Caki2 (cell line): Measurements from ENCODE around the gene COL20A1. TPM values are rescaled to one million over a fixed set of nuclear protein-coding genes. Genes with fewer than 3 reads are reported as not detected.
"Not testable (repeated sequence)": the region's sequence is repeated elsewhere in the genome, so short reads cannot be mapped to it uniquely, and the experiment has no call there.

Source experiments
- DNase-seq: peaks from one replicate; pipeline ENCODE4 v3.0.0-alpha.2; 2015; ENCODE audit warnings: low read depth
- in situ Hi-C: cut with HindIII; loops from 2 replicates; pipeline ENCODE4 v1.10.0; 2016; ENCODE audit warnings: low sequenced_read_pairs, low pct_unique_long_range_greater_than_20kb, mixed read lengths
- total RNA-seq: library from RNA; depleted of rRNA; stranded (reverse); fragments of >200 nt; shearing (Covaris generic); gene quantifications from 2 replicates; pipeline ENCODE4 v1.2.3, GENCODE V29; 2014; ENCODE audit warnings: low replicate concordance

Gene COL20A1
- total RNA-seq, 1 experiment from 2014 or later = 0.14 TPM

DNA sequence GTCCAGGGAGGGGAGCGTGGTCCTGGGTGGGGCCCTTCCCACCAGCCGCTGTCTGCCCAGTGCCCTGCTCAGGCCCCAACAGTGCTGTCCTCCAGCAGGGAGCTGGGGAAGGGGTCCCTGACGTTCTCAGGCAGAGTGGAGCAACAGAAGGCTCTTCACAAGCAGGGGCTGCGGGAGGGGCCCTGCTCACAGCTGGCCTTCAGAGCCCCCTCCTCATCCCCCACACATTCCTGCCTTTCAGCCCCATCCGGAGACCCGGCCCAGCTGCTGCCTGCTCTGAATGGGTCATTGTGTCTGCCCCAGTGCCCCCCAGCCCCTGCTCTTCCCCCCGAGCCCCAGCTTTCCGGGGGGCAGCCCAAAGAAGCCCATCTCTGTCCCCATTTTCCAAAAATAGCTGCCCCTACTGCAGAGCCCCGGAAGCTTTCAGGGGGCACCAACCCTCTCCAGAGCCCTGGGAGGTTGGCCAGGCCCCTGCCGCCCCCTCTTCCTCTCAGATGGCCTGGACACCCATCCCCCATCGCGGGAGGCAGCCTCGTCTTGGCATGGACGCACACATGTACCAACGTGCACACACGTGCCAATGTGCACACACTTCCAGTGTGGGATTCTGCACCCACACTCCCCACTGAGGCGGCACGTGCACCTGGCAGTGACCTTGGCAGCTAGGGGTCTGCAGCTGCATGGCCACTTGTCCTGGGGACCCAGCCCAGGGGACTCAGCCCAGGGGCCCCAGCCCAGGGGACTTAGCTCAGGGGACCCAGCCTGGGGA, 3.7 kb downstream of the COL20A1 start:
- DNase-seq = no peak
- in situ Hi-C loops = loop anchor here (25.0 kb wide), 2 partner anchors 91 to 291 kb away; no protein-coding TSS in a partner anchor

DNA sequence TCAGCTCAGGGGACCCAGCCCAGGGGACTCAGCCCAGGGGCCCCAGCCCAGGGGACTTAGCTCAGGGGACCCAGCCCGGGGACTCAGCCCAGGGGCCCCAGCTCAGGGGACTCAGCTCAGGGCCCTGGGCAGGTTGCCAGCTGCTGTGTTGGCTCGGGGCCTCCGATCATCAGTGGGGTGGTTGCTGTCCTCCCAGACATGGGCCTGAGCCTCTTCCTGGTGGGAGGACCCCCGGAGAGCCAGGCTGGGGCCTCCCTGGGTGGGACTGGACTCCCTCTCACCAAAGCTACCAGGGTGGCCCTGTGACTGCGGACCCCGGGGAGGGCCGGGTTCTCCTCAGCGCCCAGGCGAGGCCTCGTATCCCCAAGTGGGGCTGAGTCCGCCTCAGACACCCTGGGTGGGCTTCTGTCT, 4.4 kb downstream of the COL20A1 start:
- in situ Hi-C loops = loop anchor here (25.0 kb wide), 2 partner anchors 90 to 290 kb away; no protein-coding TSS in a partner anchor
- DNase-seq = no peak

DNA sequence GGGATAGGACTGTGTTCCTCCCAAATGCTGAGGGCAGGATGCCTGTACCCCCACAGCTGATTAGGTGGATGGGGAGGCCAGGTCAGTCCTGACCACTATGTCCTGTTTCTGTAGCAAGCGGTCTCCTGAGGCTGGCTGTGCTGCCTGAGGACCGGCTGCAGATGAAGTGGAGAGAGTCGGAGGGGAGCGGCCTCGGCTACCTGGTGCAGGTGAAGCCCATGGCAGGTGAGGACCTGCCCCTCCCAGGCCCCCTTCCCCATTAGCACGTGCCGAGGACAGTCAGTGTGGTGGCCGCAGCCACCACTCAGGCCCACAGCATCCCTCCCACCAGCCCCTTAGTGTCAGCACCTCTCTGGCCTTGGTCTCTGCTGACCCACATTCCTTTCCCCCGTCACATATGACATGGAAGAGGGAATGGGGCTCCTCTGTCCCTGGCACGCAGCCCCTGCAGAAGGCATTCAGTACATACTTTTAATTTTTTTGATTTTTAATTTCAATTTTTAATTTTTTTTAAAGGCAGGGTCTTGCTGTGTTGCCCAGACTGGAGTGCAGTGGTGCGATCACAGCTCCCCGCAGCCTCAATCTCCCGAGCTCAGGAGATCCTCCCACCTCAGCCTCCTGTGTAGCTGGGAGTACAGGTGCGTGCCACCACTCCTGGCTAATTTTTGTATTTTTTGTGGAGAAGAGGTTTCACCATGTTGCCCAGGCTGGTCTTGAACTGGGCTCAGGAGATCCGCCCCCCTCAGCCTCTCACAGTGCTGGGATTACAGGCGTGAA, 5.0 kb downstream of the COL20A1 start:
- in situ Hi-C loops = loop anchor here (25.0 kb wide), 2 partner anchors 89 to 289 kb away; no protein-coding TSS in a partner anchor

DNA sequence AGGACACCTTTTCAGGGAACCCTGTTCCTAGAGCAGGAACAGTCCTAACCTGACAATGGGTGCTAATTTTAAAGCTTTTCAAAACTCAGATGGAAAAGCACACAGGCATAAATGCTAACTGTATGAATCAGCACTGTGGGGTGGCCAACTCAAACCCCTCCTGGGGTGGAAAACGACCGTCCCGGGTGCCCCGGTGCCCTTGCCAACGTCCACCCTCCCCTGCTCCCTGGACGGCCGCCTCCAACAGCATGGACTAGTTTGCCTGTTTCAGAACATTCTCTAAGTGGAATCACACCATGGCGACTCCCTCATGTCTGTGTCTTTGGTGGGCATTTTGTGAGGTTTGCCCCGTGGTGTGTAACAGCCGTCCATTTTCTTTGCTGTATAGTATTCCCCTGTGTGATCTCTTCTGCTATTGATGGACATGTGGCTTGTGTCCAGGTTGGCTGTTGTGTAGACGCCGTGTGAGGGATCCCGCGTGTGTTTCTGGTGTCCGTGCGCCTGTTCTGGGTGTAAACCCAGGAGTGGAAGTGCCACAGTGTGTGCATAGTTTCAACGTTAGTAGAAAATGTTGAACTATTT, 5.8 kb downstream of the COL20A1 start:
- no peak for DNase-seq
- in situ Hi-C loops = loop anchor here (25.0 kb wide), 2 partner anchors 88 to 288 kb away; no protein-coding TSS in a partner anchor

More for the DNA sequence above, 5.0 kb downstream of the COL20A1 start:
- no peak for DNase-seq

DNA sequence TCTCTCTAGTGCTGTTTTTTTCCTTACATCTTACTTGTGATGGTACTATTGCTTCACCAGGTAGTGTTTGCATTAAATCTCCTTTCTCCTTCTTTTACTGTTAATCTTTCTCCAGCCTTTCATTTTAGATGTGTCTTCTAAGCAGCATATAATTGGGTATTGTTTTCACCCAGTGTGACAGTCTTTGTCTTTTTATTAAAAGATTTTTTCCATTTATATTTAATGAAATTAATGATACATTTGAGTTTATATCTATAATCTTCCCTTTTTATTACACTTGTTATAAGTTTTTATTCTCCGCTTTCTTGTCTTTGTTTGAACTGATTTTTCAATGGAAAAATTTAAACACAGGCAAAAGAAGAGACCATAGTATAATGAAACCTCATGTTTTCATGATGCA, 8.7 kb downstream of the COL20A1 start:
- no peak for DNase-seq

DNA sequence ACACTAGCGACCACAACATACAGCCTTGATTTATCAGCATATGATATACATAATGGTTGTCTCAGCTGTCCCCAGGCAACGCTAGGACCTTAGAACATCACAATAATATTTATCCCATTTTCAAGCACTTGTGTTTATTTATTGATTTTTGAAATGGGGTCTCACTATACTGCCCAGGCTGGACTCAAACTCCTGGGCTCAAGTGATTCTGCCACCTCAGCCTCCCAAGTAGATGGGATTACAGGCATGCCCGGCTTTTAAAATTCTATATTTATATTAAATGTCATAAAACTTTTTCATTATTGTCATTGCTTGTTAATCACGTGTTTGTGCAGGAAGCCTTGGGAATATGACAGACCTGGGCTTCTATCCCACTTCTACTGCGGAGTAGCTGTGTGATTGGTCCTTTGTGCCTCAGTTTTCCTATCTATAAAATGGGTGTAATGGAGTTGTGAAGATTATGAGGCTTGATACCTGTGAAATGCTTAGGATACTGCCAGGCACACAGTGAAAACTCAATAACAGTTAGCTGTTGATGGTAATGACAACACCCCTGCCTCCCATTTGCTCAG, 10.2 kb downstream of the COL20A1 start:
- in situ Hi-C loops = no loop called here

More for the DNA sequence above, 8.7 kb downstream of the COL20A1 start:
- in situ Hi-C loops = no loop called here

DNA sequence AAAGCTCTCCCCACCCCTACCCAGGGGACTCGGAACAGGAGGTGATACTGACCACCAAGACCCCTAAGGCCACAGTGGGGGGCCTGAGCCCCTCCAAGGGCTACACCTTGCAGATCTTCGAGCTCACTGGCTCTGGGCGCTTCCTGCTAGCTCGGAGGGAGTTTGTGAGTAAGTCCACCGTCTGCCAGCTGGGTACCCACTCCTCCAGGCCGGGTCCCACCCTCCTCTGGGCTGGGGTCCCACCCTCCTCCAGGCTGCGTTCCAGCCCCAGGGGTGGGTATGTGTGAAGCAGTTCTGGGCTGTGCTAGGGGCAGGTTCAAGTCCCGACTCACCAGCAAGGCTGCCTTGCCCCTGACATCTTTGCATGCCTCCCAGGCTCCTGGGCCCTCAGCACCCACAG, 12.4 kb downstream of the COL20A1 start:
- in situ Hi-C loops = no loop called here
- no peak for DNase-seq

More for the DNA sequence above, 10.2 kb downstream of the COL20A1 start:
- no peak for DNase-seq

DNA sequence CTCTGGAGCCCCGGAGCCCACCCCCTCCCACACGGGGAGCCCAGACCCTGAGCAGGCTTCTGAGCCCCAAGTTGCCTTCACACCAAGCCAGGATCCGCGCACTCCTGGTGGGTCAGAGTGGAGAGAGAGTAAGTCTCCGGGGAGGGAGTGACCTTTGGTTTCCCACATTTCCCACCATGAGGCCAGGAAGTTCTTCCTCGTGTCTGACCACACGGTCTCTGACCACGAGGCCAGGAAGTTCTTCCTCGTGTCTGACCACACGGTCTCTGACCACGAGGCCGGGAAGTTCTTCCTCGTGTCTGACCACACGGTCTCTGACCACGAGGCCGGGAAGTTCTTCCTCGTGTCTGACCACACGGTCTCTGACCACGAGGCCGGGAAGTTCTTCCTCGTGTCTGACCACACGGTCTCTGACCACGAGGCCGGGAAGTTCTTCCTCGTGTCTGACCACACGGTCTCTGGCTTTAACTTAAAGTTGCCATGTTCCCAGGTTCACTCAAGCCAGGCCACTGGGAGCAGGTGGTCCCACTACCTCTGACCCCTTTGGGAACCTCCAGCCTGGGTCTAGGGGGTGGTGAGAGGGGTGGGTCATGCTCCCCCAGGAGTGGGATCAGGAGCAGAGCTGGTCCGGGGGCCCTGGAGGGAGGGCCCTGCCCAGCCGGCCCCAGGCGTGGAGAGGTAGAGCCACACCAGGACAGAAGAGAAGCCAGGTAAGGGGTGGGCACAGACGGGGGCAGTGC, 13.1 kb downstream of the COL20A1 start:
- in situ Hi-C loops, DNase-seq: not testable (repeated sequence)

DNA sequence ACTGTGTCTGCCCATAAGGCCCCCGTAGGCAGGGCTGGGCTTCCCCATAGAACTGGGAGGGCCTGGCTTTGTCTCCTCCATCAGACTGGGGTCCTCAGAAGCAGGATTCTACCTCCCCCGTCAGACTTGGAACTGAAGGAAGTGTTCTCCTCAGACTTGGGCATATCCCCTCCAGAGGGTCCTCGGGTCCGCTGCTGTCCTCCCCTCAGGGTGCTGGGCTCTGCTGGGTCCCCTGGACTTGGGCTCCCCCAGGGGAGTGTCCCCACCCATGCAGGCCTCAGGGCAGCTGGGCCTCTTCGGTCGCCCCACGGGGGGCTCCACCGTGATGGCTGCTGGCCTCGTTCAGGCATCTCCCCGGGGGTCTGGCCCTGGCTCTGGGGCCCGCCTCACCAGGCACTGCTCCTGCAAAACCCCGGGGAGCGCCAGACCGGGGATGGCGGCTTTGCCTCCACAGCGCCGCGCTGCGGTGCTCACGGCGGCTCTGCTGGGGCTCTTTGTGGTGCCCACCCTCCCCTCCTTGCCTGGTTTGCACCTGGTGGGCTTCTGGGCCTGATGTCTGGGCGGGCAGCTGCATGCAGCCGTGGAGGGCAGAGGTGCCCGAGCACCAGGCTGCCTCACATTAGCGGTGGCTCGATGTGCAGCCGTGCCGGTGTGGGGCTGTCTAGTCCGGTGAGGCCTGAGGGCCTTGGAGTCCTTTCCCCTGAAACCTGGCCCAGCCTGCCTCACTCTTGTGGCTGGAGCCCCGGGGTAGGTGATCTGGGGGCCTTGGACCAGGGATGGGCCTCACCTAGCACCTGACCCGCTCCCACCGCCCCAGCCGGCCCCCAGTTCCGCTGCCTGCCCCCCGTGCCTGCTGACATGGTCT, 13.9 kb downstream of the COL20A1 start:
- DNase-seq = no peak
- in situ Hi-C loops = no loop called here

DNA sequence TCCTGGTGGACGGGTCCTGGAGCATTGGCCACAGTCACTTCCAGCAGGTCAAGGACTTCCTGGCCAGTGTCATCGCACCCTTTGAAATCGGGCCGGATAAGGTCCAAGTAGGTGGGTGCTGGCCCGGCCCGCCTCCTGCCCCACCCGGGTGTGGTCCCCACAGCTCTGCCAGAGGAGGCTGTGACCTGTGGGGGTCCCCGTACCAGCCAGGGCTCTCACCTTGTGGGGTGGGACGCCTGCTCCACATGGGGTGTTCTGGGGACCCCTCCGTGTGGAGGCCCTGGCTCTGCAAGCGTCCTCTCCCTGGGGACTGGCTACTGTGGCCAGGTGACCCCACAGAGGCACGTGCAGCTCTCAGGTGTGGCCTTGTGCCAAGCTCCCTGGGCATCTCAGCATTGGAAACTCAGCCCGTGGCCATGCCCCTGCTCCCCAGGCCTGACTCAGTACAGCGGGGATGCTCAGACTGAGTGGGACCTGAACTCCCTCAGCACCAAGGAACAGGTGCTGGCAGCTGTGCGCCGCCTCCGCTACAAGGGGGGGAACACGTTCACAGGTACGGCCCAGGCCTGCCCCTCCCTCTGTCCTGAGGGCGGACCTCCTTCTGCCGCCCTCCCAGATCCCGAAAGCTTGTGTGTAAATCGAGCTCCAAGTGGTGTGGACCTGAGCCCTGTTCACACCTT, 14.7 kb downstream of the COL20A1 start:
- in situ Hi-C loops = no loop called here

DNA sequence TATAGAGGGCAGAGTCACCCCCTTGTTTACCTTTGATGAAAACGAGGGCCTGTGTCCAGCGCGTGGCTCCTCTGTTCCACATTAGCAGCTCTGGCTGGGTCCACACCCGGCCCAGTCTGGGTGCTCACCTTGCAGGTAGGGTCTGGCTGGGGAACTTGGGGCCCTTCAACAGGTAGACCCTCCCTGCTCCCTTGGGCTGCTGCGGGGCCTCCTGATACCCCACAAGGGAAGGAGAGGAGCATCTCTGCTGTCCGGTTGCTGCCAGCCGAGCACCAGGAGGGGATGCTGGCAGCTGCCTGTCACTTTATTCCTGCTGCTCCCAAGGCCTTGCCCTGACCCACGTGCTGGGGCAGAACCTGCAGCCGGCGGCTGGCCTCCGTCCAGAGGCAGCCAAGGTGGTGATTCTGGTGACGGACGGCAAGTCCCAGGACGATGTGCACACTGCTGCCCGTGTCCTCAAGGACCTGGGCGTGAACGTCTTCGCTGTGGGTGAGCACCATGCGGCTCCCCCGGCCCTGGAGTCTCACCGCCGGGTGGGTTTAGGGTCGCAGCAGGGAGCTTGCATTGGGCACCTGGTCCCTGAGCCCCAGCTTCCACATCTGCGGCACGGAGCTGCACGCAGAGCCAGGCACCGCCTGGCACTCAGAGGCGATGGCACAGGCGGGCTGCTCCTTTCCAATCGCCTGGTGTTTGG, 15.4 kb downstream of the COL20A1 start:
- in situ Hi-C loops = no loop called here
- no peak for DNase-seq

More for the DNA sequence above, 14.7 kb downstream of the COL20A1 start:
- no peak for DNase-seq

DNA sequence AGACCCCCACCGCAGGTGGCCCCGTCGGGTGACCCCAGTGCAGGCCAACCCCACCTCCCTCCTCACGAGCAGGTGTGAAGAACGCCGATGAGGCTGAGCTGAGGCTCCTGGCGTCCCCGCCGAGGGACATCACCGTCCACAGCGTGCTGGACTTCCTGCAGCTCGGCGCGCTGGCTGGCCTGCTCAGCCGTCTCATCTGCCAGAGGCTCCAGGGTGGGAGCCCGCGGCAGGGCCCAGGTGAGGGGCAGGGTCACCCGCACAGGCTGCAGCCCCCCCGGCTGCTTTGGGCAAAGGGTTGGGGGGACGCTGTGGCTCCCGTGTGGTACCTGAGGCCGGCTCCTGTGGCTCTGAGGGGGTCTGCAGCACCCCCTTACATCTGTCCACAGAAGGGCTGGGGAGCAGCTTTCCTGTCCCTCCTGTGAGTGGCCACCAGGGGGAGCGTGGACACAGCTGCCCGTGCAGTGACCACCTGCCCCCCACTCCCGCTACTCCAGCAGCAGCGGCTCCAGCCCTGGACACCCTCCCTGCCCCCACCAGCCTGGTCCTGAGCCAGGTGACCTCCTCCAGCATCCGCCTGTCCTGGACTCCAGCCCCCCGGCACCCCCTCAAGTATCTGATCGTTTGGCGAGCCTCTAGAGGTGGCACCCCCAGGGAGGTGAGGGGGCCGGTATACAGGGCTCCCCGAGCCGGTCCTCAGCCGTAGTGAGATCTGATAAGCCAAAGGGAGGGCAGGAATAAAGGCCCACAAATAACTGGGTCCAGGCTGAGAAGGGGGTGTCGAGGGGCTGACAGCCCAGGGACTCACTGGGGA, 16.5 kb downstream of the COL20A1 start:
- no peak for DNase-seq
- in situ Hi-C loops = no loop called here

DNA sequence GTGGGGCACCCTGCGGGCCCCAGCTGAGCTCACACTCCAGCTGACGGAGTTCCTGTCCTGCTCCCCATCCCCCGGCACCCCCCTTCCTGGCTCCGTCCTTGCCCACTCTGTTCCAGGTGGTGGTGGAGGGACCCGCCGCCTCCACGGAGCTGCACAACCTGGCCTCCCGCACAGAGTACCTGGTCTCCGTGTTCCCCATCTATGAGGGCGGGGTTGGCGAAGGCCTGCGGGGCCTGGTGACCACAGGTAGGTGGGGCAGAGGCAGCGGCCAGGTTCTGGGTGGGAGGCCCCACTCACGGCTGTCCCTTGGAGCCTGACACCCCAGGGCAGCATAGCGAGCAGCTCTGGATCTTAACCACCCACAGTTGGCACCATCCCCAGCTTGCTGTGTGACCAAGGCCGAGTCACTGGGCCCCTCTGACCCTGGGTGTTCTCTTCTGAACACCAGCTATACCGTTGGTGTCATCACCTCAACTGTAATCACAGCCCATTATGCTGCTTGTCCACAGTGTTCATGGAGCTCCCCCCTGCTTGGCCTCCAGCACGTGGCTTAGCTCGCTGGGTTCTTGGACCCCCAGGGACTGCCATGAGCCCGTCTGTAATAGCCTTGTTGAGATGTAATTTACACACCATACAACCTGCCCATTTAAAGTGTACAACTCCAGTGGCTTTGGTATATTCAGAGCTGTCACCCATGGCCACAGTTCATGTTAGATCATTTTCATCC, 17.4 kb downstream of the COL20A1 start:
- in situ Hi-C loops = no loop called here
- DNase-seq = no peak

DNA sequence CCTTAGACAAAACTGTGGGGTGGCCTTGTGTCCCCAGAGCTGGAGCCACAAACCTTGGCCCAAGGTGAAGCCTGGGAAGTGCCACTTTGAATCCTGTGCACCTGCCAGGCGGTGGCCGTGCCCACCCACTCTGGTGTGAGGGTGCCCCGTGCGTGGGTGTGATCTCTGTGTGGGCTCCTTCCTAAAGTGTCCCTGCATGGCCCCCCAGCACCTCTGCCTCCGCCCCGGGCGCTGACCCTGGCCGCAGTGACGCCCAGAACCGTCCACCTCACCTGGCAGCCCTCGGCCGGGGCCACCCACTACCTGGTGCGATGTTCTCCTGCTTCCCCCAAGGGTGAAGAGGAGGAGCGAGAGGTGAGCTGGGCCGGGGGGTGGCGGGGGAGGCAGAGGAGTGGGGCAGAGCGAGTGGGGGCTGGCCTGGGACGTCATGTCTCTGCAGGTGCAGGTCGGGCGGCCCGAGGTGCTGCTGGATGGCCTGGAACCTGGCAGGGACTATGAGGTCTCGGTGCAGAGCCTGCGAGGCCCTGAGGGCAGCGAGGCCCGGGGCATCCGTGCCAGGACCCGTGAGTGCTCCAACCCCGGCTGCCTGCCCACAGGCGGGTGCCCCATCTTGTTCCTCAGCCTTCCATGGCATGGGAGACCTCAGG, 18.3 kb downstream of the COL20A1 start:
- in situ Hi-C loops = no loop called here
- DNase-seq = no peak
